DMS114 treated with DMSO at 0.1 percent for 48 hours (cell line): Measurements from ENCODE around the gene TKTL2.
"Not testable (repeated sequence)": the region's sequence is repeated elsewhere in the genome, so short reads cannot be mapped to it uniquely, and the experiment has no call there.

Experiments used
- DNase-seq: peaks from one replicate; lab custom pipeline; 2025; ENCODE audit not compliant: unreplicated experiment; lab: John Stamatoyannopoulos, UW

Gene TKTL2

DNA sequence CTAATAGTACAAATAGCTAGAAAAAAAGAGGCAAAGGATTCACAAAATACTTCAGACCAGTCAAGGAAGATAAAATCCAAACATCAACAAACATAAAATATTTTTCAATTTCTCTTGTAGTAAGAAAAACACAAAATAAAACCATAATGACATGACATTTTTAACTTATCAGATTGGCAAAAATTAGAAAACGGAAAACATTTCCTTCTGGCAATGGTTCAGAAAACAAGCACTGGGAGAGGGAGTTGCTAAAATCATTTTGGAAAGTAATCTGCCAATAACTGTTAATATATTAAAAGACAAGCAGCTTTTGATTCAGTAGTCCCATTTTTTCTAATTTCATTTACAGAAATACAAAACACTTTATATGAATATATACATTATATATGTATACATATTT, 26.1 kb downstream of the TKTL2 start:
- DNase-seq, result no peak

DNA sequence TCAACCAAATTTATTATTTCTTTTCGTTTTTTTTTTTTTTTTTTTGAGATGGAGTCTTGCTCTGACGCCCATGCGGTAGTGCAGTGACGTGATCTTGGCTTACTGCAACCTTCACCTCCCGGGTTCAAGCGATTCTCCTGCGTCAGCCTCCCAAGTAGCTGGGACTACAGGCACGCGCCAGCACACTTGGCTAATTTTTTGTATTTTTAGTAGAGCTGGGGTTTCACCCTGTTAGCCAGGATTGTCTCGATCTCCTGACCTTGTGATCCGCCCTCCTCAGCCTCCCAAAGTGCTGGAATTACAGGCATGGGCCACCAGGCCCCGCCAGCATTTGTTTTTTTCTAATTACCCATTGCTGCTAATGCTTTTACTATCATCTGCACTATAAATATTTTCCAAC, 26.5 kb downstream of the TKTL2 start:
- not testable (repeated sequence) for DNase-seq

DNA sequence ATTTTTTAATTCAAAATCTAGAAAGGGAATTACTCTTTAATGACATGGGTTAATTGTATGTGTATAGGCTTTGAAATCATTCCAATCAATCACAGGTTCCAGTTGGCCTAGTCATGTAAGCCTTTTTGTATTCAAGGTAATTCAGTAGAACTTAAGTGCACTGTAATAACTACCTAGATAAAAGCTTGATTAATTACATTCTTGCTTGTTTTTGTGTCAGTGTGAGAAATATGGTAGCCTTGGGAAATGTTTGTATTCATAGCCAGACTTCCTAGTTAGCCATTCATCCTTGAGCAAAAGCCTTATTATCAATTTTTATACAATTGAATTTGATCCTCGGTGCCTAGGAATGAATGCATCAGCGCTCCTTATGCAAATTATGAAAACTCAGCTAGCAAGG, 33.5 kb downstream of the TKTL2 start:
- DNase-seq, result no peak
